GM18861 (cell line): ENCODE measurements around the gene SIX5.
"Not testable (repeated sequence)": the region's sequence is repeated elsewhere in the genome, so short reads cannot be mapped to it uniquely, and the experiment has no call there.

Experiments used
- ATAC-seq: cut with Tn5 transposase; IDR thresholded peaks from one replicate; pipeline ENCODE4 v1.9.1; 2021; ENCODE audit not compliant: unreplicated experiment

Gene SIX5

GRCh38 chr19:45768984-45769782 lies at the start of gene SIX5:
Gene SIX5 (minus strand): TSS chr19:45769252. CDS start chr19:45768844, 408 bp downstream.
- ATAC-seq = peak; percentile 44

GRCh38 chr19:45817725-45818301 lies 48.8 kb upstream of the SIX5 start:
- ATAC-seq = no peak

DNA sequence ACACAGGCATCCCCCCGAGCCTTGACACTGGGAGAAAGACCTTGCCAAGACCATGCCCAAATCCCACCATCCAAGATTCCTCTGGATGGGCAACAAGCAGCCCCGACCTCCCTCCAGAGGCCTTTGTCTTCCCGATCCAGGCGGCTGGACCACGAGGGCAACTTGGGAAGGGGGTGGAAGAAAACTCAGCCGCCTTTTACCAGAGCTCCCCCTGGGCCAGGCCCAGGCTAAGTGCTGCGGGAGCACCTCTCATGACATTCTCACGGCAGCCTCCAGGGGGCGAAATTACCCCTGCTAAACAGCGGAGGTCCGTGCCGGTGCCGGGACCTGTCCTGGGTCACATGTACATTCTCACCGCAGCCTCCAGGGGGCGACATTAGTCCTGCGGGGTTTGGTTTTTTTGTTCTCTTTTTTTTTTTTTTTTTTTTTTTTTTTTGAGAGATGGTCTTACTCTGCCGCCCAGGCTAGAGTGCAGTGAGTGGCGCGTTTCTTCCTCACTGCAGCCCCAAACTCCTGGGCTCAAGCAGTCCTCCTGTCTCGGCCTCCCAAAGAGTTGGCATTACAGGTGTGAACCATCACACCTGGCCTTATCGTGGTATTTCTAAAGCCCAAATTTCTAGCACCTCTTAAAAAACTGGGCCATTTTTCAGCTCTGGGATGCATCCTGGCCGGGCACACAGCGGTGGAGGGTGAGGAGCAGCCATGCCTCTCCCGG lies 48.1 kb upstream of the SIX5 start:
- peak; percentile 76 for ATAC-seq

DNA sequence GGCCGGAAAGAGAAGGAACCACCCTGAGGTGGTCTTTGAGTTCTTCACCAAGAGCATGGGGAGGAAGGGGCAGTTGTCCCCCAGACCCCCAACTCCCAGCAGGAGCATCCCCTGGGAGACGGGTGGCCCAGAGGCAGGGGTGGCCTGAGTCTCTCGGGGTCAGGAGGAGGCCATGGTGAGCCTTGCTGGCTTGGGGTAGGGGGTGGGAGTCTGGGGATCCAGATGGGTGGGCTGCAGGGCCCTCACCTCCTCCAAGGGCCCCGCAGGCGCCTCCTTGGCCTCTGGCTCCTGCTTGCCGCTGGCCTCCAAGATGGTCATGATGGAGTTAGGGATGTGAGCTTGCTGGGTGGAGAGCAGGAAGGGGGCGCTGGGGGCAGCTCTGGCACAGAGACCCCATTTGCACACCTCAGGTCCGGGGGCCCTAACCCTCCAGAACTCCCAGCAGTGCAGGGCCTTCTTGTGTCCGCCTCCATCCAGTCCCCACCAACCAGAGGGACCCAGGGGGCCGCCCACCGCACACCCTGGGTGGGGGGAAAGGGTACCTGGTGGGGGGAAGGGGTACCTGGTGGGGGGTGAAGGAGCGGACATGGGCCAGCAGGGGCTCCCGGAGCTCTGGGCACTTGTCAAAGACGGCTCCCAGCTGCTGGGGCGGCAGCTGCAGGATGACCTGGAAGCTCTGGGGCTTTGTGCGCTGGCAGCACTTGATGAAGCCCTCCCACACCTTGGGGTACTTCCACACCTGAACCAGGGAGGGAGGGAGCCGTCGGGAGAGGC lies 47.4 kb upstream of the SIX5 start:
- ATAC-seq = no peak

DNA sequence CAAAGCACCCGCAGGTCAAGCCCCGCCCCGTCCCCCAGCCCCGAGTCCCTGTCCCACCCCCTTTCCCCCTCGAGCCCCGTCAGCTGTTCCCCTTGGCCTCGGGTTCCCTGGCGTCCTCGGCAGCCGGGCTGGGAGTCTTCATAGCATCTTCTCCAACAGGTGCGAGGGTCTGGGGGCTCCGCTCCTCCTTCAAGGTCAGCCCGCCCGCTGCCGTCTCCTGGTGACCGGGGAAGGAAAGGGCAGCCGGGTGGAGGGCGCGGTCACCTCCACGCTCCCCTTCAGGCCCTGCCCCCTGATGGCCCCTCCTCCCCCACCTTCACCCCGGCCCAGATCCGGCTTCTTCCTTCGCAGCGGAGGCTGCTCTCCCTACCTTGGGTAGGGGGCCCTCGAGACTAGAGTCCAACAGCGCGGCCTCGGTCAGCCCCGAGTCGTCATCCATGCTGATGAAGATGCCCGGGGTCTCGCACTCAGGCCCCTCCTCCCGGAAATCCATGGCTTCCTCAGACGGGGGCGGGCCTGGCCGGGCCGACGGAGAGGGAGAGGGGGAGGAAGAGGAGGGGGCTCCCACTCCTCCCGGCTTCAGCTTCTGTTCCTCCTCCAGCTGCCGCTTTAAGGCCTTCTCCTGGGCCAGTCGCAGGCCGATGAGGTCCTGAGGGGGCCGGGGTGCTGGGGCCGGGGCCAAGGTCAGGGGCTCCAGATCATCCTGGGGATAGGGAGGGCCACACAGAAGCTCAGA lies 46.6 kb upstream of the SIX5 start:
- no peak for ATAC-seq

DNA sequence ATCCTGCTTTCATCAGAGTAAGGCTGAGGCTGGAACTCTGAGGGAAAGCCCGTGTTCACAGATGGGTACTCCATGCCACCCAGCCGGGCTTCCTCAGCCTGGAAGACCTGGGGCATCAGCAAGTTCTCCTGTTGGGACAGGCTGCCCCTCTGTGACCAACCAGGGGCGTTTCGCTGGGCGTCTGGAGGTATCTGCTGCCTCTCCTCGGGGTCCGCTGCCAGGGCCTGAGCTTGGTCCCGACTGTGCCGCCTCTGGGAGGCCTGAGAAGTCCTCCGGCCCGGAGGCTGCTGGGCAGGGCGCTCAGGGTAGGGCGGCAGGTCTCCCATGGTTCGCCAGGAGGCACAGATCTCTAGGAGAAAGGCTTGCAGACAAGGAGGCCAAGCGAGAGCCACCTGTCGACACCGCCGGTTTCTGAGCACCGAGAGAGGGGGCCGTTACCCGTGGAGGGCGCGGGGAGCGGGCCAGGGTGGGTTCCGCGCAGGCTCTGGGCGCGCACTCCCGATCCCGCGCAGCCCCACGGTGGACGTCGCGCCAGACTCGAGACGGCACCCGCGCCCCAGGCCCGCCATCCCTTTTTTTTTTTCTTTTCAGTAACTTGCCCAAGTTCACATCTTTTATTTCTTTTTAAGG lies 45.9 kb upstream of the SIX5 start, which contains the start of gene RSPH6A:
Gene RSPH6A (minus strand): TSS at position 458 of the 630 bp plus-strand sequence. CDS start 132 bp downstream, at position 326.
- no peak for ATAC-seq

DNA sequence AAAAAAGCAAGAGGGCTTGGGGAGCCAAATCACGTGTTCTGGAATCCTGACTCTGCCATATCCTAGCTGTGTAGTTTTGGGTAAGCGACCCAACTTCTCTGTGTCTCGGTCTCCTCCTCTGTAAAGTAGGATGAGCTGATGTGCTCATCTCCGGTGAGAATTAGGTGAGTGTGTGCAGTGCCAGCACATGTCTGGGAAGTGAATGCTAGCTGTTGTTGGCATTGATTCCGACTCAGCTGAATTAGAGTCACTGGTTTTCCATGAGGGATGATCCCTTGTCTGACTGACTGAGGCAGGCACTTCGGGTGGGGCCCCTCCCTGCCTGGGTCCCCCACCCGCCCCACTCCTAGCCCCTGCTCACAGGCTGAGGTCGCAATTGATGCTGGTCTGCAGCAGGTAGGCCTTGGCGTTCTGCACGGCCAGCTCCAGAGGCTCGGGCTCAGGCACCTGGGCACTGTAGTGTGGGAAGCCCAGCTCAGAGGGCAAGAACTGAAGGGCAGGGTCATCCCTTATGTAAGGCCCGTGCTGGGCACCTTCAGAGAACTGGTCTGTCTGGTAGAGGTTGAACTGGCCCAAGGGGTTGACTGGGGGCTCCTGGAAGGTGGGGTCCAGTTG lies 45.2 kb upstream of the SIX5 start:
- ATAC-seq = no peak

DNA sequence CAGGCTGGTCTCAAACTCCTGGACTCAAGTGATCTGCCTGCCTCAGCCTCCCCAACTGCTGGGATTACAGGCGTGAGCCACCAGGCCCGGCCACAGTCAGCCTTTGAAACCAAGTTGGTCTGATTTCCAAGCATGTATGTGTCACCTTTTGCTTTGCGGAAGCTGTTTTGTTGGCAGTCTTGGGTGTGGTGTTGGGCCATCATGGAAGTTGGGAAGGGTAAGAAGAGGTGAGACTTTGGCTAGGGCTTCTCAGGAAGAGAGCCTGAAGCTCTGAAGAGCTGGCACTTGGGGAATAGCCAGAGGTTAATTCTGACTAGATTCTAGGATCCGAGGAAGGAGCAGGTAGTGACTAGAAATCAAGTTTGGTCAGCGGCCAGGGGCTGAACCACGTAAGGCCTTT lies 43.2 kb upstream of the SIX5 start:
- ATAC-seq = no peak

DNA sequence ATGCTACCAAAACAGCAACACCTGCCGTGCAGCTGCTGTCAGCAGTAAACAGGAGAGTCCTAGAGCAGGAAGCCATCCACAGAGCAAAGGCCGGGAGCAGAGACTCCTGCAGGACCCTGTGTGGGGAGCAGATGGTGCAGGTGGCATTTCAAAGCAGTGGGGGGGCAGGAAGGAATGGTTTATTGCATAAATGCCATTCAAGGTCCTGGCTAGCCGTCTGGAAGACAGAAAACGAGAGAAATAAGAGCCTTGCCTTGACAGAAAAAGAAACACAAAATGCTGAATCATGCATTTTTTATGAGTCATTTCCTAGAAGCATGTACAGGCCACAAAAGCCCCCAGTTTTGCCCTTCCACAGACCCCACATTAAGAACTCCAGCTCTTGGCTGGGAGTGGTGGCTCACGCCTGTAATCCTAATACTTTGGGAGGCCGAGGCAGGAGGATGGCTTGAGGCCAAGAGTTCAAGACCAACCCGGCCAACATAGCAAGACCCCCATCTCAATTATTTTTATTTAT lies 40.6 kb upstream of the SIX5 start:
- ATAC-seq = no peak

DNA sequence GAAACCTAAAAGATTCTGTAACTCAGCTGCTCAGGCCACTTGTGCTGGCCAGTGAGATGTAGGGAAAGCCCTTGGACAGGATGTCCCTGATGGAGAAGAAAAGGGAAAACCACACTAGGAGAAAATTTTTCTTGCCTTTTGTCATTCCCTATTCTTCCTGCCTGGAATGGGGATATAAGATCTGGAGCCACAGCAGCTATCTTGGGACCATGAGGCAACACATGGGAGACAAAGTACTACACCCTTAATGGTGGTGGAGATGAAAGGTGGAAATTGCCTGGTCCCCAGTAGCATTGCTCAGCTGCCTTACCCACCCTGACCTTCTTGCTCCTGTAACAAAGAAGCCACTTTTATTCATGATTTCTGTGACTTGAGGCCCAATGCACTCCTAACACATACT lies 36.7 kb upstream of the SIX5 start:
- ATAC-seq = no peak

DNA sequence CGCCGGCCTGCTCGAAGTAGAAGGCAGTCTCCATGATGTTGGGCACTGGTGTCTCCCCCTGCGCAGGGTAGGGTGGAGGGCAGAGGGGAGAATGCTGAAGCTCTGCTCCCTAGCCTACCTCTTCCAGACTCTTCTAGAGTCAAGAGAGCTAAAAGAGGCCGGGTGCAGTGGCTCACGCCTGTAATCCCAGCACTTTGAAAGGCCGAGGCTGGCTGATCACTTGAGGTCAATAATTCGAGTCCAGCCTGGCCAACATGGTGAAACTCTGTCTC lies 35.8 kb upstream of the SIX5 start:
- no peak for ATAC-seq

- no peak for ATAC-seq
Observed at GRCh38 chr19:45804140-45804958, 35.3 kb upstream of the SIX5 start.

DNA sequence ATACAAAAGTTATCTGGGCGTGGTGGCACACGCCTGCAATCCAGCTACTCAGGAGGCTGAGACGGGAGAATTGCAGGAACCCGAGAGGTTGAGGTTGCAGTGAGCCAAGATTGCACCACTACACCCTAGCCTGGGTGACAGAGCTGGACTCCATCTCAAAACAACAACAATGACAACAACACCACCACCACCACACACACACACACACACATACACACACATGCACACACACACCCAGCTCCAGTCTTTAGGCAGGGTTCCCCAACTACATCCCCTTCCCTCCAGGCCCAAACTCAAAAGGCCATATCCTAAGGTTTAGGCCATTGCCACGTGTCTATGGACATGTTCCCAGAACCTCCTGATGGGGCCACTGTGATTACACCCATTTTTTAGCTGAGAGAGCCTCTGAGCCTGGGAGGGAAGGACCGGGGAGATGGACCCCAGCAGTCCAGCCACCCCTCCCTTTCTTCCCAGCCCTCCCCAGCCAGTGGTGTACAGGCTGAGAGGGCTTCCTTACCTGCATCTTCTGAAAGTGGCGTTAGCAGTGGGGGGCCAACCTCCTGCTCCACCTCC lies 32.6 kb upstream of the SIX5 start:
- no peak for ATAC-seq

GRCh38 chr19:45800070-45800553 lies 31.1 kb upstream of the SIX5 start:
- no peak for ATAC-seq

DNA sequence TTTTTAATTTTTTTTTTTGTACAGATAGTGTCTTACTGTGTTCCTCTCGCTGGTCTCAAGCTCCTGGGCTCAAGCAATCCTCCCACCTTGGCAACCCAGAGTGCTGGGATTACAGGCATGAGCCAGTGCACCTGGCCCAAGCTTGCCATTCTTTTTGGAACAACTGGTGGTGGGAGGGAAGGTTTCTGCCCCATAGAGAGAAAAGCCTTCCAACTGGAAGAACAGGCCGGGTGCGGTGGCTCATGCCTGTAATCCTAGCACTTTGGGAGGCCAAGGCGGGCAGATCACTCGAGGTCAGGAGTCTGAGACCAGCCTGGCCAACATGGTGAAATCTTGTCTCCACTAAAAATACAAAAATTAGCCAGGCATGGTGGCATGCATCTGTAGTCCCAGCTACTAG lies 30.5 kb upstream of the SIX5 start:
- ATAC-seq = not testable (repeated sequence)

GRCh38 chr19:45798995-45799517 lies 30.0 kb upstream of the SIX5 start:
- ATAC-seq = no peak

DNA sequence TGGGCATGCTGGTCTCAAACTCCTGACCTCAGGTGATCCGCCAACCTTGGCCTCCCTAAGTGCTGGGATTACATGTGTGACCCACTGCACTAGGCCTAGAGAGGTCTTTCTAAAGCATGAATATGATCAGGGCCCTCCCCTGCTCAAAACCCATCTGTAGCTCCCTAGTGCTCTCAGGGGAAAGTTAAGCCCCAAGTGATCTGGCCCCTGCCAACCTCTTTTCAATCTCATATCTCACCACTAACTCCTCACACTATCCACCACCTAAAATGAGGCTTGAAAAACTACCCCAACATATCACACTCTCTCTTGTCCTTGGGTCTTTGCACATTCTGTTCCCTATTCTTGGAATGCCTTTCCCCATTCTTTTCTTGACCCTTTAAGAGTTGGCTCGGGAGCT lies 25.6 kb upstream of the SIX5 start:
- no peak for ATAC-seq

DNA sequence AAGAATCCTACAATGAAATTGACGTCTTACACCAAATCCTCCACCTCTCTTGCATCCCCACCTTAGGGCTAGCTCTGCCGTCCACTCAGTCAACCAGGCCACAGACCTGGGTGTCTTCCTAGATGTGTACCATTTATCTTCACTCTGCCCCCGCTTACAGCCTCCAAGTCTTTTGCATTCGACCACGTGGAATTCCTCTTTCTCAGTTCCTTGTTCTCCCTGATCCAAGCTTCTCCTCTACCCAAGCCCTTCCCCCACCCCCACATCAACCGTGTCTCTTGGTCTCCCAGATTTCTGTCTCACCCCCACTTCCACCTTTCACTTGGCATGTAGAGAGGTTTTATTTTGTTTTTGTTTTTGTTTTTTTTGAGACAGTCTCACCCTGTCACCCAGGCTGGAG lies 24.8 kb upstream of the SIX5 start:
- ATAC-seq = no peak
